Chondrocyte (in vitro differentiated cells): ENCODE measurements around the gene CLCN6. TPM values are rescaled to one million over a fixed set of nuclear protein-coding genes. Genes with fewer than 3 reads are reported as not detected.

Experiments used
- DNase-seq: peaks from one replicate; pipeline ENCODE4 v3.0.0; 2021; ENCODE audit warnings: mixed read lengths, low spot score
- H3K27ac Mint-ChIP-seq: one replicate; pipeline ENCODE4 v1.8.0; 2021; ENCODE audit warnings: mild to moderate bottlenecking, moderate library complexity, mixed read lengths; ENCODE audit not compliant: unreplicated experiment
- H3K27me3 Mint-ChIP-seq: 2 replicates; pipeline ENCODE4 v1.8.0; 2021; ENCODE audit warnings: low read depth, mixed read lengths
- H3K36me3 Mint-ChIP-seq: 2 replicates; pipeline ENCODE4 v1.8.0; 2021; ENCODE audit warnings: low read depth, mixed read lengths
- H3K4me1 Mint-ChIP-seq: 2 replicates; pipeline ENCODE4 v1.8.0; 2021; ENCODE audit warnings: low read depth, mild to moderate bottlenecking, mixed read lengths
- H3K4me3 Mint-ChIP-seq: one replicate; pipeline ENCODE4 v1.8.0; 2021; ENCODE audit warnings: mild to moderate bottlenecking, moderate library complexity, mixed read lengths; ENCODE audit not compliant: unreplicated experiment
- H3K9me3 Mint-ChIP-seq: 2 replicates; pipeline ENCODE4 v1.8.0; 2021; ENCODE audit warnings: low read depth, mixed read lengths
- total RNA-seq: library from RNA; stranded (reverse); gene quantifications from 3 replicates; pipeline ENCODE4 v1.2.1, GENCODE V29; 2021
- TF ChIP-seq, protein P1 (sequence below): fragments of 200-600 bp; sonication (generic); IDR thresholded peaks from 2 replicates; pipeline ENCODE4 v1.5.0; 2021; ENCODE audit warnings: antibody characterized with exemption, mild to moderate bottlenecking, moderate library complexity

CLCN6 gene
- total RNA-seq, 1 donor from 2014 or later = 22.2 TPM

DNA sequence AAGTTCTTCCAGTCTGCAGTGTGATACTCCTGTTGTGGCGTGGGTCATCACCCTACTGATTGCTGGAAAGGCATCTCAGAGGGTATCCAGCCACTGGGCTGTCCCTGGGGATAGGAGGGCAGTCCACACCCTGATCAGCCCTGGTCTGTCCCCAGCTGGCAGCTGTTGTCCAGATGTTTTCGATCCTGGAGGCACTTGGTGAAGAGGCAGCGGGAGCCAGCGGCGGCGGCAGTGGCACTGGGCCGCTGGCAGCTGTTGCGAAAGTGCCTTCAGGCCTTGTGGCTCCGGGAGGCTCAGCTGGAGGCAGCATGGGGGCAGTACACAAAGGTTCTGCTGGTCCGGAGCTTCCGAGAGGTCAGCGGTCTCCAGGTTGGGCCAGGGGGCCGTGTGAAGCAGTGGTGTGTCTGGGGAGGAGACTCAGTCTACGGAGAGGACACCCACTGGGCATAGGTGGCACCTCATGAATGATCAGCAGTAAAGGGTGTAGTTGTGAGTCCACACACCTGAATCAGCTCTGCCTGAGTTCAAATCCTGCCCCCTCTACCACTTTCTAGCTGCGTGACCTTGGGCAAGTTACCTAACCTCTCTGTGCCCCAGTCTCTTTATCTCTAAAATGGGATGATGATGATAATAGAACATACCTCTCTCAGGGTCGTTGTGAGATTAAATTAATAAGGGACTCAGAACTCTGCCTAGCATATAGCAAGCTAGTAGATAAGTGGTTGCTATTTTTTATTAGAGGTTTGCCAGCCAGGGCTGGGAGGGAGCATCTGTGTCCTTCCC is 37.9 kb upstream of the CLCN6 start:
- Mint-ChIP-seq H3K27me3 (peaks cover 8% of the 10 kb centered on the region), H3K4me1 (no peaks in the 10 kb centered on the region), H3K36me3 (no peaks in the 10 kb centered on the region), H3K4me3 (no peak overlapping the region), H3K27ac (no peak overlapping the region), H3K9me3 (no peaks in the 10 kb centered on the region)
- TF ChIP-seq, protein P1, sequence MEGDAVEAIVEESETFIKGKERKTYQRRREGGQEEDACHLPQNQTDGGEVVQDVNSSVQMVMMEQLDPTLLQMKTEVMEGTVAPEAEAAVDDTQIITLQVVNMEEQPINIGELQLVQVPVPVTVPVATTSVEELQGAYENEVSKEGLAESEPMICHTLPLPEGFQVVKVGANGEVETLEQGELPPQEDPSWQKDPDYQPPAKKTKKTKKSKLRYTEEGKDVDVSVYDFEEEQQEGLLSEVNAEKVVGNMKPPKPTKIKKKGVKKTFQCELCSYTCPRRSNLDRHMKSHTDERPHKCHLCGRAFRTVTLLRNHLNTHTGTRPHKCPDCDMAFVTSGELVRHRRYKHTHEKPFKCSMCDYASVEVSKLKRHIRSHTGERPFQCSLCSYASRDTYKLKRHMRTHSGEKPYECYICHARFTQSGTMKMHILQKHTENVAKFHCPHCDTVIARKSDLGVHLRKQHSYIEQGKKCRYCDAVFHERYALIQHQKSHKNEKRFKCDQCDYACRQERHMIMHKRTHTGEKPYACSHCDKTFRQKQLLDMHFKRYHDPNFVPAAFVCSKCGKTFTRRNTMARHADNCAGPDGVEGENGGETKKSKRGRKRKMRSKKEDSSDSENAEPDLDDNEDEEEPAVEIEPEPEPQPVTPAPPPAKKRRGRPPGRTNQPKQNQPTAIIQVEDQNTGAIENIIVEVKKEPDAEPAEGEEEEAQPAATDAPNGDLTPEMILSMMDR = no peak
- no peak for DNase-seq

DNA sequence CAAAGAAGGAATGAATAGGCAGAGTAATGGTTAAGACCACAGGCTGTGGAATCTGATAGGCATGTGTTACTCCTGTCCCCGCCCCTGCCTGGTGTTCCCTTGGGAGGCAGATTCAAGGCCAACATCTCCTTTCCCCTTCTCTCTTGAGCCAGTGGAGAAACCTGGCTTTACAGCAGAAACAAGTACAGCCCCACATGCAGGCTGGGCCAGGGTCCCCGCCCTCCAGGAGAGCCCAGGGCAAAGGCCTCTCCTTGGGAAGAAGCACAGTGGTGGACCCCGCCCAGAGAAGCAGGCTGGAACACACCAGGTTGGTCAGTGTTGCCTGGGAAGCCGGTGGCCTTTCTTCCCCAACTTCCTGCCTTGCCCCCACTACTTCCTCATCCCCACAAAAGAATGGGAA is 37.2 kb upstream of the CLCN6 start:
- no peaks in the 10 kb centered on the region for H3K4me1 Mint-ChIP-seq
- no peak overlapping the region for H3K4me3 Mint-ChIP-seq
- TF ChIP-seq, protein P1 = no peak
- no peaks in the 10 kb centered on the region for H3K36me3 Mint-ChIP-seq
- H3K27ac Mint-ChIP-seq = no peak overlapping the region
- no peaks in the 10 kb centered on the region for H3K9me3 Mint-ChIP-seq
- DNase-seq = no peak
- peaks cover 6% of the 10 kb centered on the region for H3K27me3 Mint-ChIP-seq

DNA sequence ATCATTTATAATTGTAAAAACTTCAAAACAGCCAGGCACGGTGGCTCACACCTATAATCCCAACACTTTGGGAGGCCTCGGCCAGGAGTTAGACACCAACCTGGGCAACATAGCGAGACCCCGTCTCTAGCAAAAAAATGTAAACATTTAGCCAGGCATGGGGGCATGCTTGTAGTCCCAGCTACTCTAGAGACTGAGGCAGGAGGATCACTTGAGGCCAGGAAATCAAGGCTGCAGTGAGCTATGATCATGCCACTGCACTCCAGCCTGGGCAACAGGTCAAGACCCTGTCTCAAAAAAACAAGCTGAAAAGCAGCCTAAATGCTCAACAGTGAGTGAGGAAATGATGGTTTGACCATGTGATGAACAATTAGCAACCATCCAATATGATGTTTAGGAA is 36.7 kb upstream of the CLCN6 start:
- H3K27ac Mint-ChIP-seq = no peak overlapping the region
- H3K9me3 Mint-ChIP-seq = no peaks in the 10 kb centered on the region
- TF ChIP-seq, protein P1 = no peak
- no peaks in the 10 kb centered on the region for H3K36me3 Mint-ChIP-seq
- H3K4me3 Mint-ChIP-seq = no peak overlapping the region
- H3K27me3 Mint-ChIP-seq = peaks cover 6% of the 10 kb centered on the region
- DNase-seq = no peak
- no peaks in the 10 kb centered on the region for H3K4me1 Mint-ChIP-seq

DNA sequence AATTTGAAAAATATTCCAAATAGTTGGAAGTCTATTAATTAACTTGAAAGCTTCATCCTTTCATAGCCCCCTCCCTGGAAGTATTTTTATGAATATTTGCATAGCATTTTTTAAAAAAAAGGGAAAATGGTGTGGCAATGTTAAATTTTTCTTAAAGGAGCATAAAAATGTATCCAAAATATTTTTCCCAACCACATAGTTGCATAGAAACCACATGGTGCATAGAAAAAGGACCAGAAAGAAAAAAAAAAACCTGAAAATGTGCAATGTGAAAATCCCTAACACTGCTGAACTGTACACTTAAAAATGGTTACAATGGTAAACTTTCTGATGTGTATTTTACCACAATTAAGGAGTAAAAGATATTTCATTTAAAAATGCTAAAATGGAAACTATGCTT is 36.0 kb upstream of the CLCN6 start:
- Mint-ChIP-seq H3K4me3 (no peak overlapping the region), H3K27me3 (peaks cover 6% of the 10 kb centered on the region), H3K9me3 (no peaks in the 10 kb centered on the region), H3K36me3 (no peaks in the 10 kb centered on the region), H3K4me1 (no peaks in the 10 kb centered on the region), H3K27ac (no peak overlapping the region)
- DNase-seq = no peak
- TF ChIP-seq, protein P1 = no peak

DNA sequence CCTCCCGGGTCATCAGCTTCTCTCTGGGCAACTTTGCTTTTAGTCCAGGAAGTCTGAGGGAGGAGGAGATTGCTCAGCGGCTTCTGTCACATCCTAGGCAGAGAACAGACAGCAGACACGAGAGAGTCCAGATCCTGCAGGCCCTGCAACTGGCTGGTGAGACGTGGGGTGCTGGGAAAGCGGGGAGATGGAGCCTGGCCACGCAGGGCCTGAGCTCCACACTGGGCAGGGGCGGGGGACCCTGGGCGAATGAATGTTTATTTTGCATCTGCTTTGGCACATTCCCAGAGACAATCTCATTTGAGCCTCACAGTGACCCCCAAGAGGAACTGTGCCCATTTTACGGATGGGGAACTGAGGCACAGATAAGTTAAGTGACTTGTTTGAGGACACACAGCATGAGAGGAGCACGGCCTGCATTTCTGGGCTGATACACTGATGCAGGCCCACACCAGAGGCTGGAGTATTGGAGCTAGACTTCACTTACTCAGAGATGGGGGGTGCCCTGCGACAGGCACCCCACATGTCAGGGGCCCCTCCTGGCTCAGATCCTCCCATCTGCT is 34.4 kb upstream of the CLCN6 start:
- TF ChIP-seq, protein P1 = no peak

More for the DNA sequence above, 34.4 kb upstream of the CLCN6 start:
- Mint-ChIP-seq H3K4me1 (no peaks in the 10 kb centered on the region), H3K9me3 (no peaks in the 10 kb centered on the region), H3K27ac (no peak overlapping the region), H3K36me3 (no peaks in the 10 kb centered on the region), H3K27me3 (peaks cover 6% of the 10 kb centered on the region), H3K4me3 (no peak overlapping the region)
- DNase-seq = no peak
